ENCODE data around the gene C4orf50.

C4orf50 gene

DNA sequence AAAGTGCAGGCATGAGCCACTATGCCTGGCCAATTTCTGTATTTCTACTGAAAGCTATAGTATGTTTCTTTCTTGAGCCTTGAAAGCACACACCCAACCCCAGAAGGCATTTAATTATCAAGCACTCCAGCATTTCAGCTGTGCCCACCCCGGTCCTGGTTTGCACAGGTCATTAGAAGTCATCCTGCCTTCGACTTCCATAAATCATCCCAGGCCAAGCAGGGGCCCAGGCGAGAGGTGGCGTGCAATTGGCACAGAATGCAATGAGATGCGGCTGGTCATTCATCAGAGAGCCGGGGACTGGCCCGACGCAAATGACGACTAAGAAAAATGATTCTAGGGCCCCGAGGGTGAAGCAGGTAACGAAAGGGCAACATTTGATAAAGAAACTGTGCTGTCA is 100.6 kb downstream of the C4orf50 start:
- Histone ChIP-seq H3K27ac (ENCODE audit: poor library complexity, severe bottlenecking) (no peak overlapping the region), H3K36me3 (ENCODE audit: low read depth) (no peaks in the 10 kb centered on the region), H3K4me3 (ENCODE audit: severe bottlenecking) (no peak overlapping the region), H3K9me3 (ENCODE audit: severe bottlenecking) (no peaks in the 10 kb centered on the region), H3K4me1 (ENCODE audit: insufficient read depth, poor library complexity, severe bottlenecking) (no peaks in the 10 kb centered on the region), H3K27me3 (ENCODE audit: insufficient read depth, poor library complexity, severe bottlenecking) (no peaks in the 10 kb centered on the region)
- DNase-seq (ENCODE audit: low spot score) (no peak), ATAC-seq (ENCODE audit: low read depth) (no peak)
- TF ChIP-seq, protein P1, sequence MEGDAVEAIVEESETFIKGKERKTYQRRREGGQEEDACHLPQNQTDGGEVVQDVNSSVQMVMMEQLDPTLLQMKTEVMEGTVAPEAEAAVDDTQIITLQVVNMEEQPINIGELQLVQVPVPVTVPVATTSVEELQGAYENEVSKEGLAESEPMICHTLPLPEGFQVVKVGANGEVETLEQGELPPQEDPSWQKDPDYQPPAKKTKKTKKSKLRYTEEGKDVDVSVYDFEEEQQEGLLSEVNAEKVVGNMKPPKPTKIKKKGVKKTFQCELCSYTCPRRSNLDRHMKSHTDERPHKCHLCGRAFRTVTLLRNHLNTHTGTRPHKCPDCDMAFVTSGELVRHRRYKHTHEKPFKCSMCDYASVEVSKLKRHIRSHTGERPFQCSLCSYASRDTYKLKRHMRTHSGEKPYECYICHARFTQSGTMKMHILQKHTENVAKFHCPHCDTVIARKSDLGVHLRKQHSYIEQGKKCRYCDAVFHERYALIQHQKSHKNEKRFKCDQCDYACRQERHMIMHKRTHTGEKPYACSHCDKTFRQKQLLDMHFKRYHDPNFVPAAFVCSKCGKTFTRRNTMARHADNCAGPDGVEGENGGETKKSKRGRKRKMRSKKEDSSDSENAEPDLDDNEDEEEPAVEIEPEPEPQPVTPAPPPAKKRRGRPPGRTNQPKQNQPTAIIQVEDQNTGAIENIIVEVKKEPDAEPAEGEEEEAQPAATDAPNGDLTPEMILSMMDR (IDR thresholded peaks at IDR 0.05; ENCODE audit: poor library complexity, severe bottlenecking): no peak

GRCh38 chr4:5916229-5916628 is 102.0 kb downstream of the C4orf50 start:
- Histone ChIP-seq H3K9me3 (ENCODE audit: severe bottlenecking) (no peaks in the 10 kb centered on the region), H3K4me3 (ENCODE audit: severe bottlenecking) (no peak overlapping the region), H3K27ac (ENCODE audit: poor library complexity, severe bottlenecking) (no peak overlapping the region), H3K4me1 (ENCODE audit: insufficient read depth, poor library complexity, severe bottlenecking) (no peaks in the 10 kb centered on the region), H3K36me3 (ENCODE audit: low read depth) (no peaks in the 10 kb centered on the region), H3K27me3 (ENCODE audit: insufficient read depth, poor library complexity, severe bottlenecking) (no peaks in the 10 kb centered on the region)
- TF ChIP-seq, protein P1 (IDR thresholded peaks at IDR 0.05; ENCODE audit: poor library complexity, severe bottlenecking): no peak
- ATAC-seq (ENCODE audit: low read depth) (no peak), DNase-seq (ENCODE audit: low spot score) (no peak)

DNA sequence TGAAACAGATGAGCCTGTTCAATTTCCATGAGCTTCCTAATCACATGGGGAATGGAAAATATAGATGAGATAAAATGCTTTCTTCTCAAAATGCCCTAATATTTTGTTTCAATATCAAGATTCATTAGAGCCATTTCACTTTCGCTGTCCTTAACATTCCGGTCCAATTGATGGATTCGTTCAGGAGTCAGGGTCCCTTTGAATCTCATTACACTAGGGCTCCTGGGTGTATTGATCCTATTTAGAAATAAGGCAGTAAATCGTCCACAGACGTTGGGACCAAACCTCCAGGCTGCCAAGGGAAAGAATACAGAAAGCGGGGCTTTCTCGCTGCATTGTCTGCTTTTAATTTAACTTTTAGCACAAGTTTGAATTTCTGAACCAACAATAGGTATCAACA is 104.8 kb downstream of the C4orf50 start:
- TF ChIP-seq, protein P1 (IDR thresholded peaks at IDR 0.05; ENCODE audit: poor library complexity, severe bottlenecking): no peak
- ATAC-seq (ENCODE audit: low read depth): no peak
- DNase-seq (ENCODE audit: low spot score): no peak
- Histone ChIP-seq H3K27me3 (ENCODE audit: insufficient read depth, poor library complexity, severe bottlenecking) (no peaks in the 10 kb centered on the region), H3K4me1 (ENCODE audit: insufficient read depth, poor library complexity, severe bottlenecking) (no peaks in the 10 kb centered on the region), H3K9me3 (ENCODE audit: severe bottlenecking) (no peaks in the 10 kb centered on the region), H3K36me3 (ENCODE audit: low read depth) (no peaks in the 10 kb centered on the region), H3K4me3 (ENCODE audit: severe bottlenecking) (no peak overlapping the region), H3K27ac (ENCODE audit: poor library complexity, severe bottlenecking) (no peak overlapping the region)

DNA sequence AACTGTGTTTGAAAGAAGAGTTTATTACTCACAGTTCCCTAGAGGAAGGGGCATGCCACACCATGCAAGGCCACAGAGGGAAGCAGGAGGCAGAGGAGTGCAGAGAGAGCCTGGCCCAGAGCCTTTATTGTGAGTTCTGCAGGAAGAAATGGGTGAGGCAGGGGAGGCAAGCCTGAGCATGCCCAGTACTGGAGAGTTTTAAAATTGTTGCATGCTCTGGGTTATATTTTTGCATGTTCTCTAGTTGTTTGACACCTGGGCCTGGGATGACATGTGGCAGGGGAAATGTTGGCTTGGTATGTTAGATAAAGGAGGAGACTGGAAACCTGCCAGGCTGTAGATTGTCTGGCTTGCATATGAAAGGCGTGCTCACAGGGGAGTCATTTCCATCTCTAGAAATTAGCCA is 105.6 kb downstream of the C4orf50 start:
- H3K36me3 ChIP-seq (ENCODE audit: low read depth): no peaks in the 10 kb centered on the region
- no peaks in the 10 kb centered on the region for H3K9me3 ChIP-seq (ENCODE audit: severe bottlenecking)
- DNase-seq (ENCODE audit: low spot score) (no peak), ATAC-seq (ENCODE audit: low read depth) (peak; percentile 27; the same call in 2 of the 3 replicates)
- H3K4me3 ChIP-seq (ENCODE audit: severe bottlenecking): no peak overlapping the region
- TF ChIP-seq, protein P1 (IDR thresholded peaks at IDR 0.05; ENCODE audit: poor library complexity, severe bottlenecking): no peak
- H3K27me3 ChIP-seq (ENCODE audit: insufficient read depth, poor library complexity, severe bottlenecking): no peaks in the 10 kb centered on the region
- no peaks in the 10 kb centered on the region for H3K4me1 ChIP-seq (ENCODE audit: insufficient read depth, poor library complexity, severe bottlenecking)
- H3K27ac ChIP-seq (ENCODE audit: poor library complexity, severe bottlenecking): no peak overlapping the region

- H3K27me3 ChIP-seq (ENCODE audit: insufficient read depth, poor library complexity, severe bottlenecking): peaks cover 2% of the 10 kb centered on the region
- DNase-seq (ENCODE audit: low spot score): no peak
These were observed 109.3 kb downstream of the C4orf50 start for GRCh38 chr4:5908876-5909427.

More at GRCh38 chr4:5908876-5909427, 109.3 kb downstream of the C4orf50 start:
- Histone ChIP-seq H3K27ac (ENCODE audit: poor library complexity, severe bottlenecking) (no peak overlapping the region), H3K4me1 (ENCODE audit: insufficient read depth, poor library complexity, severe bottlenecking) (no peaks in the 10 kb centered on the region), H3K9me3 (ENCODE audit: severe bottlenecking) (no peaks in the 10 kb centered on the region), H3K36me3 (ENCODE audit: low read depth) (no peaks in the 10 kb centered on the region), H3K4me3 (ENCODE audit: severe bottlenecking) (no peak overlapping the region)
- TF ChIP-seq, protein P1 (IDR thresholded peaks at IDR 0.05; ENCODE audit: poor library complexity, severe bottlenecking): no peak
- no peak for ATAC-seq (ENCODE audit: low read depth)
